NCI-H2171 treated with DMSO at 0.1 percent for 48 hours (cell line): Measurements from ENCODE around the gene MALT1.
A peak's percentile ranks its signal among the peaks of the same experiment; 100 is the strongest.
"Not testable (repeated sequence)": the region's sequence is repeated elsewhere in the genome, so short reads cannot be mapped to it uniquely, and the experiment has no call there.

Experiments used
- DNase-seq: peaks from one replicate; lab custom pipeline; 2025; lab: John Stamatoyannopoulos, UW

Gene MALT1

GRCh38 chr18:58671111-58671631 lies at the start of gene MALT1:
Gene MALT1, plus strand, starts transcription at chr18:58671465. Its CDS starts 179 bp downstream, at chr18:58671644.
- peak; percentile 83 for DNase-seq

- DNase-seq, result no peak
Measured at GRCh38 chr18:58624011-58624410, 47.3 kb upstream of the MALT1 start.

- DNase-seq, result no peak
Measured at GRCh38 chr18:58625839-58626238, 45.4 kb upstream of the MALT1 start.

GRCh38 chr18:58630071-58630470 lies 41.2 kb upstream of the MALT1 start:
- DNase-seq, result no peak

- no peak for DNase-seq
Measured at GRCh38 chr18:58631301-58631700, 40.0 kb upstream of the MALT1 start.

- no peak for DNase-seq
Measured at GRCh38 chr18:58632552-58632951, 38.7 kb upstream of the MALT1 start.

- DNase-seq, result no peak
Measured at GRCh38 chr18:58633874-58634273, 37.4 kb upstream of the MALT1 start.

GRCh38 chr18:58635891-58636290 lies 35.4 kb upstream of the MALT1 start:
- no peak for DNase-seq

- no peak for DNase-seq
Measured at GRCh38 chr18:58637197-58637596, 34.1 kb upstream of the MALT1 start.

GRCh38 chr18:58637946-58638345 lies 33.3 kb upstream of the MALT1 start:
- no peak for DNase-seq

GRCh38 chr18:58638441-58638840 lies 32.8 kb upstream of the MALT1 start:
- DNase-seq, result no peak

GRCh38 chr18:58639237-58639636 lies 32.0 kb upstream of the MALT1 start:
- no peak for DNase-seq

GRCh38 chr18:58639751-58640427 lies 31.4 kb upstream of the MALT1 start:
- DNase-seq, result no peak

- no peak for DNase-seq
Measured at GRCh38 chr18:58640428-58640805, 30.8 kb upstream of the MALT1 start.

GRCh38 chr18:58640891-58641610 lies 30.2 kb upstream of the MALT1 start:
- DNase-seq, result no peak

- DNase-seq, result not testable (repeated sequence)
Measured at GRCh38 chr18:58643557-58643956, 27.7 kb upstream of the MALT1 start.

- DNase-seq, result no peak
Measured at GRCh38 chr18:58645398-58645797, 25.9 kb upstream of the MALT1 start.

GRCh38 chr18:58646334-58646862 lies 24.9 kb upstream of the MALT1 start:
- DNase-seq, result no peak

- no peak for DNase-seq
Measured at GRCh38 chr18:58649966-58650816, 21.1 kb upstream of the MALT1 start.

GRCh38 chr18:58650830-58651229 lies 20.4 kb upstream of the MALT1 start:
- not testable (repeated sequence) for DNase-seq

- DNase-seq, result not testable (repeated sequence)
Measured at GRCh38 chr18:58653144-58653722, 18.0 kb upstream of the MALT1 start.
